Activated naive CD8-positive, alpha-beta T cell treated with anti-CD3 and anti-CD28 coated beads, Interleukin-2, amount 10 ng/mL, durations not matched to agents 7 days and 5 days (primary cell): ENCODE data around the gene CTSK. TPM values are rescaled to one million over a fixed set of nuclear protein-coding genes. Genes with fewer than 3 reads are reported as not detected.
A peak's percentile ranks its signal among the peaks of the same experiment; 100 is the strongest.

Source experiments
- ATAC-seq: fragments of 150-1000 bp; cut with Tn5 transposase; one replicate; pipeline ENCODE4 v1.10.0; 2021; ENCODE audit warnings: low read depth, moderate library complexity
- POLR2A ChIA-PET: fragments of 350-600 bp; sonication (Branson Sonifier 250); formaldehyde crosslinking; loops from one replicate; lab custom pipeline; 2021; ENCODE audit warnings: antibody characterized with exemption; lab: Charles Lee
- DNase-seq: peaks from one replicate; pipeline ENCODE4 v3.0.0; 2021
- H3K27ac Mint-ChIP-seq: one replicate; pipeline ENCODE4 v1.8.0; 2022; ENCODE audit warnings: mild to moderate bottlenecking, mixed read lengths
- H3K27me3 Mint-ChIP-seq: one replicate; pipeline ENCODE4 v1.8.0; 2022; ENCODE audit warnings: mild to moderate bottlenecking, moderate library complexity, mixed read lengths
- H3K36me3 Mint-ChIP-seq: one replicate; pipeline ENCODE4 v1.8.0; 2021; ENCODE audit warnings: mild to moderate bottlenecking, mixed read lengths
- H3K4me1 Mint-ChIP-seq: one replicate; pipeline ENCODE4 v1.8.0; 2021; ENCODE audit warnings: mixed read lengths
- H3K4me3 Mint-ChIP-seq: one replicate; pipeline ENCODE4 v1.8.0; 2022; ENCODE audit warnings: mild to moderate bottlenecking, moderate library complexity, mixed read lengths
- H3K9me3 Mint-ChIP-seq: one replicate; pipeline ENCODE4 v1.8.0; 2021; ENCODE audit warnings: mixed read lengths
- total RNA-seq, 2 experiments: library from RNA; stranded (reverse); gene quantifications; one replicate each; pipeline ENCODE4 v1.2.3, GENCODE V29; 2021

CTSK gene
- total RNA-seq, 2 experiments from 2014 or later, result 6.7 to 9.4 TPM

- no peak for ATAC-seq
- Mint-ChIP-seq H3K9me3 (no peaks in the 10 kb centered on the region), H3K36me3 (peaks cover 32% of the 10 kb centered on the region), H3K27ac (no peak overlapping the region), H3K4me1 (peaks cover 2% of the 10 kb centered on the region), H3K4me3 (no peak overlapping the region), H3K27me3 (no peaks in the 10 kb centered on the region)
- POLR2A ChIA-PET, result no interaction called here
- no peak for DNase-seq
These were observed 18.2 kb upstream of the CTSK start for GRCh38 chr1:150826299-150826698.

GRCh38 chr1:150820730-150821512 lies 12.9 kb upstream of the CTSK start:
- no peak for DNase-seq
- H3K4me3 Mint-ChIP-seq, result no peak overlapping the region
- no peaks in the 10 kb centered on the region for H3K27me3 Mint-ChIP-seq
- no peak for ATAC-seq
- H3K36me3 Mint-ChIP-seq, result peaks cover 24% of the 10 kb centered on the region
- H3K4me1 Mint-ChIP-seq, result no peaks in the 10 kb centered on the region
- POLR2A ChIA-PET, result no interaction called here
- H3K27ac Mint-ChIP-seq, result no peak overlapping the region
- H3K9me3 Mint-ChIP-seq, result no peaks in the 10 kb centered on the region

GRCh38 chr1:150815871-150816270 lies 7.8 kb upstream of the CTSK start:
- Mint-ChIP-seq H3K27ac (no peak overlapping the region), H3K9me3 (no peaks in the 10 kb centered on the region), H3K36me3 (peaks cover 23% of the 10 kb centered on the region), H3K27me3 (no peaks in the 10 kb centered on the region), H3K4me3 (no peak overlapping the region), H3K4me1 (no peaks in the 10 kb centered on the region)
- POLR2A ChIA-PET, result no interaction called here
- DNase-seq (no peak), ATAC-seq (no peak)

GRCh38 chr1:150813028-150813707 lies 5.1 kb upstream of the CTSK start:
- POLR2A ChIA-PET, result no interaction called here
- Mint-ChIP-seq H3K27ac (no peak overlapping the region), H3K27me3 (no peaks in the 10 kb centered on the region), H3K36me3 (peaks cover 22% of the 10 kb centered on the region), H3K4me1 (peaks cover 1% of the 10 kb centered on the region), H3K4me3 (no peak overlapping the region), H3K9me3 (no peaks in the 10 kb centered on the region)
- ATAC-seq (no peak), DNase-seq (no peak)

GRCh38 chr1:150810958-150811659 lies 3.0 kb upstream of the CTSK start:
- Mint-ChIP-seq H3K4me1 (peaks cover 12% of the 10 kb centered on the region), H3K27ac (no peak overlapping the region), H3K9me3 (no peaks in the 10 kb centered on the region), H3K27me3 (no peaks in the 10 kb centered on the region), H3K4me3 (no peak overlapping the region), H3K36me3 (peaks cover 16% of the 10 kb centered on the region)
- ATAC-seq, result no peak
- no peak for DNase-seq
- POLR2A ChIA-PET, result no interaction called here

- no peaks in the 10 kb centered on the region for H3K9me3 Mint-ChIP-seq
- POLR2A ChIA-PET, result no interaction called here
- DNase-seq (no peak), ATAC-seq (no peak)
- no peak overlapping the region for H3K27ac Mint-ChIP-seq
- no peak overlapping the region for H3K4me3 Mint-ChIP-seq
- H3K4me1 Mint-ChIP-seq, result peaks cover 12% of the 10 kb centered on the region
- H3K27me3 Mint-ChIP-seq, result no peaks in the 10 kb centered on the region
- H3K36me3 Mint-ChIP-seq, result peaks cover 13% of the 10 kb centered on the region
These were observed 1.6 kb upstream of the CTSK start for GRCh38 chr1:150809651-150810050.

GRCh38 chr1:150808846-150809245 lies 786 bp upstream of the CTSK start:
- peaks cover 6% of the 10 kb centered on the region for H3K36me3 Mint-ChIP-seq
- peaks cover 12% of the 10 kb centered on the region for H3K4me1 Mint-ChIP-seq
- ATAC-seq, result no peak
- no peak overlapping the region for H3K27ac Mint-ChIP-seq
- H3K4me3 Mint-ChIP-seq, result no peak overlapping the region
- no peaks in the 10 kb centered on the region for H3K27me3 Mint-ChIP-seq
- no peak for DNase-seq
- POLR2A ChIA-PET, result interaction anchor here (1.9 kb wide), 1 partner anchor 245 kb away, joined by 5 read pairs; no protein-coding TSS in a partner anchor
- H3K9me3 Mint-ChIP-seq, result no peaks in the 10 kb centered on the region

- Mint-ChIP-seq H3K4me3 (no peak overlapping the region), H3K9me3 (no peaks in the 10 kb centered on the region), H3K4me1 (peaks cover 12% of the 10 kb centered on the region), H3K27ac (peak overlapping the region; percentile 1), H3K27me3 (no peaks in the 10 kb centered on the region), H3K36me3 (peaks cover 4% of the 10 kb centered on the region)
- POLR2A ChIA-PET, result interaction anchor here (0.6 to 1.9 kb wide), 2 partner anchors 10 to 244 kb away, joined by 3 to 5 read pairs; no protein-coding TSS in a partner anchor
- ATAC-seq (peak; percentile 20), DNase-seq (no peak)
These were observed 624 bp downstream of the CTSK start for GRCh38 chr1:150807249-150808023.

- Mint-ChIP-seq H3K27ac (no peak overlapping the region), H3K27me3 (no peaks in the 10 kb centered on the region), H3K36me3 (peaks cover 4% of the 10 kb centered on the region), H3K9me3 (no peaks in the 10 kb centered on the region), H3K4me3 (no peak overlapping the region), H3K4me1 (peaks cover 12% of the 10 kb centered on the region)
- no peak for DNase-seq
- no peak for ATAC-seq
- POLR2A ChIA-PET, result no interaction called here
These were observed 2.2 kb downstream of the CTSK start for GRCh38 chr1:150805899-150806298.

- H3K27ac Mint-ChIP-seq, result no peak overlapping the region
- peaks cover 4% of the 10 kb centered on the region for H3K36me3 Mint-ChIP-seq
- POLR2A ChIA-PET, result interaction anchor here (0.6 to 1.4 kb wide), 2 partner anchors 39 to 801 kb away, joined by 3 to 6 read pairs; partner anchors contain the start of gene CTSS
- no peak for DNase-seq
- ATAC-seq, result no peak
- no peak overlapping the region for H3K4me3 Mint-ChIP-seq
- H3K4me1 Mint-ChIP-seq, result peaks cover 12% of the 10 kb centered on the region
- no peaks in the 10 kb centered on the region for H3K9me3 Mint-ChIP-seq
- no peaks in the 10 kb centered on the region for H3K27me3 Mint-ChIP-seq
These were observed 3.4 kb downstream of the CTSK start for GRCh38 chr1:150804671-150805070.

- DNase-seq (no peak), ATAC-seq (no peak)
- Mint-ChIP-seq H3K4me3 (no peak overlapping the region), H3K9me3 (no peaks in the 10 kb centered on the region), H3K27me3 (no peaks in the 10 kb centered on the region), H3K36me3 (peaks cover 13% of the 10 kb centered on the region), H3K4me1 (no peaks in the 10 kb centered on the region), H3K27ac (no peak overlapping the region)
- POLR2A ChIA-PET, result no interaction called here
These were observed 9.0 kb downstream of the CTSK start for GRCh38 chr1:150799089-150799488.

GRCh38 chr1:150798525-150798924 lies 9.5 kb downstream of the CTSK start:
- no peak for DNase-seq

GRCh38 chr1:150796374-150796773 lies 11.7 kb downstream of the CTSK start:
- Mint-ChIP-seq H3K4me3 (no peak overlapping the region), H3K4me1 (no peaks in the 10 kb centered on the region), H3K27me3 (no peaks in the 10 kb centered on the region), H3K9me3 (no peaks in the 10 kb centered on the region), H3K27ac (no peak overlapping the region), H3K36me3 (peaks cover 13% of the 10 kb centered on the region)
- DNase-seq (no peak), ATAC-seq (no peak)
- POLR2A ChIA-PET, result no interaction called here

More at GRCh38 chr1:150798525-150798924, 9.5 kb downstream of the CTSK start:
- Mint-ChIP-seq H3K4me3 (no peak overlapping the region), H3K9me3 (no peaks in the 10 kb centered on the region), H3K27ac (no peak overlapping the region), H3K4me1 (no peaks in the 10 kb centered on the region), H3K27me3 (no peaks in the 10 kb centered on the region), H3K36me3 (peaks cover 13% of the 10 kb centered on the region)
- POLR2A ChIA-PET, result no interaction called here
- no peak for ATAC-seq
